Stimulated activated CD4-positive, alpha-beta T cell treated with anti-CD3 and anti-CD28 coated beads, Interleukin-2, amount 100 ng/mL, for 48 hours (primary cell): ENCODE results near the gene GLRA3.

ENCODE experiments used
- DNase-seq, 2 donors: peaks; one replicate each; pipeline ENCODE4 v3.0.0-alpha.2; 2020

Gene GLRA3

DNA sequence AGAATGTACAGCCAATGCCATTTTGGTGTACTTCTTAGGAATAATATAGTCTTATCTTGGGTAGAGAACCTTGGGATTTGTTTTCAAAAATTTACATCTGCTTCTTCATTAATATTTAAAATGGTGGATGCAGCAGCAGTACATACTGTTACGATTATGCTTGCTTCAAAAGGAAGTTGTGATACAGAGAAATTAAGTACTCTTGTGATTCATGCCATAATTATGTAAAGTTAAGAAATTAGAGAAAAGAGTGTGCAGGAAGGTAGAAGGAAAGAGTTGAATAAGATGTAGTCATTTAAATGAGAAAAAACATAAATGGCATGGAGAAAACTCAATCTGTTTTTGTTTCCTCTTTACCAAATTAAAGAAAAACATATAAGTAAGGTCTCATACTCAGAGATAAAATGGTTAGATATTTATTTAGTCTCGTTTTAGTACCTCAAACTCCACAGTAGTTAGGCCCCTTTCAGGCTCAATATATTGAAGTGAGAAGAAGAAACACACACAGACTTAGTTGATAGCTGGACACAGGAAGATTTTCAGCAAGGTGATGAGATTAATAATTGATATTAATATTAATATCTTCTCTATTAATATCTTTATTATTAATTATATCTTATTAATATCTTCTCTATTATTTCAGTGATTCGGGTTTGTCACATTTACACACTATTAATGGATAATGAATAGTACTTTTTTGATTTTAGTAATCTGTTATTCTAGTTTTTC is 236.6 kb downstream of the GLRA3 start:
- DNase-seq, result no peak

DNA sequence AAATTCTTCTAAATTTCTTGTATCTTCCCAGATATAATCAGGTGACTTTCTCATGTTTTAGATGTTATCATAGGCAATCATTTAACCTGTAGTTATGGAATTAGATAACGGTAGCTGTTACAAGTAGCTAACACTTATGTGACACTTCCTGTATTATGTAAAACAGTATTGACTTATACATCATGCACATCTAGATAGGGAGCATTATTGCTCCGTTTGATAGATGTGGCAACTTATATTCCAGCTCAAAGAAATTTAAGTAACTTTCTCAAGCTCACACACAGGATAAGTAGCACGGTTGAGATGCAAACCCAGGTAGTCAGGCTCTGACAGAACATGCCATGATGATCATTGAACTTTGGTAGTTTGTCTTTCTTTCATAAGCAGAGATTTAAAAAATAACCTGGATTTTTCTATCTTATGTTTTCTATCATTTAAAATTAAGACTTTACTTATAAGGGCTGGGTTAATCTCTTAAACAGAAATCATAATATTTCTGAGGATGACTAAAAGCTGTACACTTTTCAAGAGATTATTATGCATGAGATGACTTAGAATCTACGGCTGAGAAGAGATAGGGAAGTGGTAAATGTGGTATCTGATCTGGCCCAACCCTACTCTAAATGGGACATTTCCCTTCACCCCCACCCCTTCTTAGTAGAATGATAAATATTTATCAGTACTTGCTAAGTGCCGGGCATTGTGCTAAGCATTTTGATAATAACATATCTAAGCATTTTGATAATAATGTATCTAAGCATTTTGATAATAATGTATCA is 237.6 kb downstream of the GLRA3 start:
- no peak for DNase-seq

DNA sequence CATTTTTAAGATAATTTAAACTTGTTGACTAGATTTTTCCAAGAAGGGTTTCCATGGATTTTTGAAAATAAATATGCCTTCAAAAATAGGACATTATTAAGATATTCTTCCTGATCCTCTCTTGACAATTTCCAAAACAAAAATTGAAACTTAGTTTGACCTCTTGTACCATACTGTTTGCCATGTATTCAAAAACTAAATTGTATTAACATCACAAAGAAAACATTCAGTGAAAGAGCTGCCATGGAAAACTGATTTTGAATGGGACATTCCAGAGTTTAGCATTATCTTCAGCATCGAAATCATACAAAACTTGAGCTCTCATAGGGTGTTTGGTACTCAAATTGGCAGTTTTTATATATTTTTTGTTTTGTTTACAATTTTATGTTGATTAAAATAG is 238.7 kb downstream of the GLRA3 start:
- no peak for DNase-seq
